GM18519 (cell line): ENCODE results near the gene PDIA2.

Experiments
- ATAC-seq: cut with Tn5 transposase; IDR thresholded peaks from one replicate; pipeline ENCODE4 v1.9.1; 2021; ENCODE audit warnings: mild to moderate bottlenecking, moderate library complexity; ENCODE audit not compliant: unreplicated experiment, low FRiP score

The PDIA2 gene

GRCh38 chr16:296276-296675 lies 13.3 kb downstream of the PDIA2 start:
- no peak for ATAC-seq

- ATAC-seq: no peak
Measured at GRCh38 chr16:296806-297510, 14.0 kb downstream of the PDIA2 start.

GRCh38 chr16:297832-298231 lies 14.9 kb downstream of the PDIA2 start:
- ATAC-seq: no peak

- ATAC-seq: no peak
Measured at GRCh38 chr16:301235-301634, 18.3 kb downstream of the PDIA2 start.

- ATAC-seq: no peak
Measured at GRCh38 chr16:301950-302349, 19.0 kb downstream of the PDIA2 start.

- no peak for ATAC-seq
Measured at GRCh38 chr16:303760-304505, 21.0 kb downstream of the PDIA2 start.

GRCh38 chr16:305916-306626 lies 23.1 kb downstream of the PDIA2 start:
- no peak for ATAC-seq

GRCh38 chr16:306911-307370 lies 24.0 kb downstream of the PDIA2 start:
- ATAC-seq: no peak

- no peak for ATAC-seq
Measured at GRCh38 chr16:307691-308312, 24.8 kb downstream of the PDIA2 start.

GRCh38 chr16:309476-309875 lies 26.5 kb downstream of the PDIA2 start:
- ATAC-seq: no peak

- ATAC-seq: no peak
Measured at GRCh38 chr16:311725-312124, 28.8 kb downstream of the PDIA2 start.

GRCh38 chr16:314351-314750 lies 31.4 kb downstream of the PDIA2 start:
- no peak for ATAC-seq

- no peak for ATAC-seq
Measured at GRCh38 chr16:314795-315299, 31.9 kb downstream of the PDIA2 start.

- ATAC-seq: no peak
Measured at GRCh38 chr16:316741-317464, 33.9 kb downstream of the PDIA2 start.

- ATAC-seq: no peak
Measured at GRCh38 chr16:317583-317982, 34.6 kb downstream of the PDIA2 start.

GRCh38 chr16:318628-319027 lies 35.7 kb downstream of the PDIA2 start:
- ATAC-seq: no peak

GRCh38 chr16:320206-320605 lies 37.2 kb downstream of the PDIA2 start:
- no peak for ATAC-seq

GRCh38 chr16:321532-321931 lies 38.6 kb downstream of the PDIA2 start:
- no peak for ATAC-seq

GRCh38 chr16:322476-323143 lies 39.6 kb downstream of the PDIA2 start:
- no peak for ATAC-seq

- no peak for ATAC-seq
Measured at GRCh38 chr16:324201-324450, 41.2 kb downstream of the PDIA2 start.
